Pancreas (tissue), 10 donors: ENCODE data around the gene TAT. TPM values are rescaled to one million over a fixed set of nuclear protein-coding genes. Genes with fewer than 3 reads are reported as not detected.
A peak's percentile ranks its signal among the peaks of the same experiment; 100 is the strongest.

Experiments
- ATAC-seq, 4 donors: fragments of 200-7000 bp; cut with Tn5 transposase; one replicate each; pipeline versions ENCODE4 v1.8.0 to v1.9.1; 2020; ENCODE audit warnings: mild to moderate bottlenecking in 4 of 4, moderate library complexity in 4 of 4
- DNase-seq, 6 donors: peaks; one replicate each; pipeline ENCODE4 v3.0.0-alpha.2; 2020
- FAIRE-seq: peaks from 2 replicates; lab custom pipeline; 2012; peaks lifted over from hg19 to GRCh38; lab: Jason Lieb, UNC
- H3K27ac ChIP-seq, 4 donors: fragments of 200-600 bp; sonication (generic); 1 replicate in 3 of 4; 2 replicates in 1 of 4; pipeline versions ENCODE4 v1.5.0 to v1.8.0; 2020
- H3K27me3 ChIP-seq, 4 donors: fragments of 200-600 bp; one replicate each; pipeline ENCODE4 v1.8.0; 2021
- H3K36me3 ChIP-seq, 3 donors: fragments of 200-600 bp; sonication (generic) in 1 of 3; one replicate each; pipeline versions ENCODE4 v1.5.0 to v1.8.0; 2020 to 2021
- H3K4me1 ChIP-seq, 3 donors: fragments of 200-600 bp; one replicate each; pipeline ENCODE4 v1.8.0; 2021
- H3K4me3 ChIP-seq, 4 donors: fragments of 200-600 bp; sonication (generic) in 2 of 4; one replicate each; pipeline versions ENCODE4 v1.5.0 to v1.8.0; 2020 to 2021
- H3K9me3 ChIP-seq, 4 donors: fragments of 200-600 bp; one replicate each; pipeline ENCODE4 v1.8.0; 2021
- WGBS, 2 donors: extraction: QIAGEN DNeasy Blood & Tissue Kit; methylation state at CpG; one replicate each; pipeline ENCODE4 v1.1.7; 2013; 5-methylcytosine and 5-hydroxymethylcytosine counted together
- intact Hi-C, 3 donors: fragments of 100-400 bp; cut with DNase I; formaldehyde crosslinking; loops; one replicate each; pipeline versions ENCODE4 v1.11.1 to v1.14.2; 2022
- polyA plus RNA-seq, 2 donors: library from polyadenylated mRNA; stranded (reverse); fragments of 200-250 nt; gene quantifications; one replicate each; pipeline ENCODE4 v1.2.3, GENCODE V29; 2013
- total RNA-seq, 6 donors: library from RNA; stranded (reverse); fragmentation: NEBNext Ultra II Directional in 4 of 6; extraction: Animal tissue kit (Norgen Biotek cat#: 25700) in 4 of 6; gene quantifications; one replicate each; pipeline versions ENCODE4 v1.2.1 to v1.2.4, GENCODE V29; 2021 to 2023
- TF ChIP-seq, protein P1 (sequence below), 4 donors: fragments of 200-600 bp; sonication (generic) in 3 of 4; IDR thresholded peaks; one replicate each; pipeline versions ENCODE4 v1.5.0 to v1.8.0; 2021; ENCODE audit warnings: antibody characterized with exemption in 4 of 4
- donor health status: healthy with polysubstance abuse.
- donor health status: DM: no; HTN: no; CAD: no; lungs with moderate emphysema.
- donor health status: DM: no; HTN: no; CAD: no.
- donor health status: control.
- donor health status: control.
- donor health status: Bipolar disorder and iron deficiency.
- donor health status: DM: yes; HTN: yes; CAD: no.
- donor health status: DM: no; HTN: no; CAD: no.
- donor health status: DM: no; HTN: no; CAD: no.
- donor health status: DM: yes; HTN: yes; CAD: no.

The TAT gene
- total and polyA plus RNA-seq, 8 donors, result 0.04 to 1.0 (median 0.12) TPM; not detected in 2

DNA sequence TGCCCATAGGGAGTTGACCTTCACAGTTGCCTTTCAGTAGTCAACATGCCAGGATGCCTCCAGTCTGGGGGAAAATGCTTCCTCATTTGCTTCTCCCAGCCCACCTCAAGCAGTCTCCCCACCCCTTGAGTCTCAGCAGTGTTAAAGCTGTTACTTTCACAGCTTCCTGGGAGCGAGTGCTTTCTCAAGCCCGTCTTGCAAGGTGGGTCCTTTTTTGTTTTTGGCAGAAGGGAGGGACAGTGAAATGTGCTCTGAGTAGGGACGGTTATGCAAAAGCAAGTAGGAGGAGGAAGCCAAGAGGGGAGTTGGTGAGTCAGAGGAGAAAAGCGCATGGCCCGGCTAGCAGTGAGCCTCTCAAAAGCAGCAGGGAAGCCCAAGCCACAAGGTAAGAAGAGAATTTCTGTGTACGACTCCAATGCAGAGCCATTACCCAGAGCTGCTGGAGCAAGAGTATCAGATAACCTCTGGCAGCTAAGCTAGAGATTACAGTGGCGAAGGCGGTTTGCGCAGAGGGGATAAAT, 50.7 kb downstream of the TAT start, which contains the start of gene CHST4:
Gene CHST4 (plus strand): TSS at position 316 of the 521 bp plus-strand sequence. CDS start 10,252 bp downstream, outside the sequence.
- WGBS, 2 donors, result 38 to 43% methylated on average over 9 of the region's 9 CpGs
- Histone ChIP-seq H3K27me3 (no peaks in the 10 kb centered on the region), H3K4me3 (peak within 1 kb of the TSS in 1 of 4 donors; percentile 20), H3K4me1 (no peaks in the 10 kb centered on the region), H3K36me3 (no peaks in the 10 kb centered on the region), H3K27ac (peak within 1 kb of the TSS in 2 of 4 donors; percentile 25 to 47), H3K9me3 (no peaks in the 10 kb centered on the region)
- ATAC-seq (peak in 3 of 4 donors; percentile 29 to 76 (median 67)), DNase-seq (no peak), FAIRE-seq (no peak)
- TF ChIP-seq, protein P1, sequence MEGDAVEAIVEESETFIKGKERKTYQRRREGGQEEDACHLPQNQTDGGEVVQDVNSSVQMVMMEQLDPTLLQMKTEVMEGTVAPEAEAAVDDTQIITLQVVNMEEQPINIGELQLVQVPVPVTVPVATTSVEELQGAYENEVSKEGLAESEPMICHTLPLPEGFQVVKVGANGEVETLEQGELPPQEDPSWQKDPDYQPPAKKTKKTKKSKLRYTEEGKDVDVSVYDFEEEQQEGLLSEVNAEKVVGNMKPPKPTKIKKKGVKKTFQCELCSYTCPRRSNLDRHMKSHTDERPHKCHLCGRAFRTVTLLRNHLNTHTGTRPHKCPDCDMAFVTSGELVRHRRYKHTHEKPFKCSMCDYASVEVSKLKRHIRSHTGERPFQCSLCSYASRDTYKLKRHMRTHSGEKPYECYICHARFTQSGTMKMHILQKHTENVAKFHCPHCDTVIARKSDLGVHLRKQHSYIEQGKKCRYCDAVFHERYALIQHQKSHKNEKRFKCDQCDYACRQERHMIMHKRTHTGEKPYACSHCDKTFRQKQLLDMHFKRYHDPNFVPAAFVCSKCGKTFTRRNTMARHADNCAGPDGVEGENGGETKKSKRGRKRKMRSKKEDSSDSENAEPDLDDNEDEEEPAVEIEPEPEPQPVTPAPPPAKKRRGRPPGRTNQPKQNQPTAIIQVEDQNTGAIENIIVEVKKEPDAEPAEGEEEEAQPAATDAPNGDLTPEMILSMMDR (IDR thresholded peaks at IDR 0.05), result no peak
- intact Hi-C loops, result no loop called here

DNA sequence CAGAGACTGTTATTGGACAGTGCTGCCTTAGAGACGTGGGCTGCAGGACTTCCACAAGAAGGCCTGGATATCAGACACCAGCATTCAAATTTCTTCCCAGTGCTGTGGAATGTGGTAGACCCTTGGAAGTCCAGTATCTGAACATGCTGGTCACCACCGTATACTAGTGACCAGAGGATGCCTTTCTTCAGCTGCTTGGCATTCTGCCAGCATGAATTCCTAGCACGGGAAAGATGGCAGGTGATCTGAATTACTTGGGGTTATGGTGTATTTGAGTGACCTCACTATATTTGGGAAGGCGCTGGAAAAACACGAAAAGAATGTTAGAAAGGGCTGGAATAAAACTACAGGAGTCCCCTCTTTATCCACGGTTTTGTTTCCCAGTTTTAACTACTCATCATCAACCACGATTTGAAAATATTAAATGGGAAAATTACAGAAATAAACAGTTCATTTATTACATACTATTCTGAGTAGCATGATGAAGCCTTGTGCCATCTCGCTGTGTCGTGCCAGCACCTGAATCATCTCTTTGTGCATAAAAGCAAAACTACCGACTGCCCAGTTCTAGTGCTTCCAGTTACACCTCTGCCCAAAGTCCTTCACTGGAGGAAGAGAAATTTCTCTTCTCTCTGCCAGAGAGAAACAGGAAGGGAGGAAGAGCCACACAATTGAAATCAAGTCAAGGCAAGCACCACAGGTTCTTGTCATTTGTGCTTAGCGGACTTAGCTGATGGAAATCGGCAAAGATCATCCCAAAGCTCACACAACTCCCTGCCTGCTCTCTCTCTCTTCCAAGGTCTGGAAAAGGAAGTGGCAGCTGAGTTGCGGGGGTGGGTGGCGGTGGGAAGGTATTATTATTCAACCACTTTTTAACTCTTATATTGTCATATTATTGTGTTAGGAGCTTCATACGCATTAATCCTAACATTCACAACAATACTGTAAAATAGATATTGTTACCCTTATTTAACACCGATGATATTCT, 52.0 kb downstream of the TAT start:
- TF ChIP-seq, protein P1 (IDR thresholded peaks at IDR 0.05), result no peak
- Histone ChIP-seq H3K27me3 (no peaks in the 10 kb centered on the region), H3K27ac (peak overlapping the region in 2 of 4 donors; percentile 14 to 25), H3K4me1 (no peaks in the 10 kb centered on the region), H3K36me3 (no peaks in the 10 kb centered on the region), H3K4me3 (no peak overlapping the region), H3K9me3 (no peaks in the 10 kb centered on the region)
- FAIRE-seq (no peak), DNase-seq (no peak), ATAC-seq (peak in 1 of 4 donors; percentile 47)
- WGBS, 2 donors, result 48 to 52% methylated on average over 16 of the region's 16 CpGs
- intact Hi-C loops, result no loop called here

DNA sequence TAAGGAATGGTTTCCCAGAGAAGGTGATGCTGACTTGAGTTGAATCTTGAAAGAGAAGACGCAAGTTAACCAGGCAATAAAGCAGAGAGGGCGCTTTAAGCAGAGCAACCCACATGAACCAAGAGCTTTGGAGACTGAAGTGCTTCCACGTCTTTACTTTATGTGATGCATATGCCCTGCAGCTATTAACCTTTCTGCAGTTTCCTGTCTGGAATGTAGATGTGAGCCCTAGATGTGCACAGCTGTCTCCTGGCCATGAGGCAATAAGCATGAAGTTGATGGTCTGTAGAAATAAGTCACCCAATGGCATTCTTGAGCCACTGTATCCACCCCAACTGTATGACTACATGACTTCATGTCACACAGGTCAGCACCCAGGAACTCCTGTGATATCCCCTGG, 56.3 kb downstream of the TAT start:
- no peaks in the 10 kb centered on the region for H3K36me3 ChIP-seq
- no peak overlapping the region for H3K4me3 ChIP-seq
- WGBS, 2 donors, result 74 to 81% methylated on average over 3 of the region's 3 CpGs
- no peaks in the 10 kb centered on the region for H3K27me3 ChIP-seq
- no peak for ATAC-seq
- intact Hi-C loops, result no loop called here
- H3K27ac ChIP-seq, result no peak overlapping the region
- TF ChIP-seq, protein P1 (IDR thresholded peaks at IDR 0.05), result no peak
- H3K9me3 ChIP-seq, result no peaks in the 10 kb centered on the region
- DNase-seq, result no peak
- FAIRE-seq, result no peak
- H3K4me1 ChIP-seq, result no peaks in the 10 kb centered on the region

Other genes with a start within 250 kb of the TAT start
- 1 to 10 TPM in 1 of 6 donors, under 1 TPM in 5; 0.13 to 2.5 (median 0.17) TPM for gene CALB2, start 218.4 kb downstream of the TAT start, total RNA-seq
- gene CALB2, start 218.4 kb downstream of the TAT start, polyA plus RNA-seq, result 1 to 10 TPM in 1 of 2 donors, under 1 TPM in 1; 0.49 to 1.9 TPM
- not detected for gene TLE7, start 135.0 kb downstream of the TAT start, total RNA-seq
- not detected for gene TLE7, start 135.0 kb downstream of the TAT start, polyA plus RNA-seq
- 1 to 10 TPM; 2.6 to 6.1 (median 4.0) TPM for gene ZNF23, start 114.8 kb downstream of the TAT start, total RNA-seq
- 10 to 100 TPM in 1 of 2 donors, 1 to 10 TPM in 1; 8.2 to 14.5 TPM for gene ZNF23, start 114.8 kb downstream of the TAT start, polyA plus RNA-seq
- 1 to 10 TPM; 3.6 to 7.3 (median 4.9) TPM for gene ZNF19, start 87.8 kb downstream of the TAT start, total RNA-seq
- 1 to 10 TPM; 2.9 to 6.1 TPM for gene ZNF19, start 87.8 kb downstream of the TAT start, polyA plus RNA-seq
- 10 to 100 TPM in 1 of 6 donors, 1 to 10 TPM in 5; 2.6 to 17.2 (median 5.3) TPM for gene CHST4, start 50.7 kb downstream of the TAT start, total RNA-seq
- gene CHST4, start 50.7 kb downstream of the TAT start, polyA plus RNA-seq, result 1 to 10 TPM; 5.8 to 7.8 TPM
- 10 to 100 TPM; 11.7 to 16.0 (median 14.1) TPM for gene MARVELD3, start 49.1 kb upstream of the TAT start, total RNA-seq
- gene MARVELD3, start 49.1 kb upstream of the TAT start, polyA plus RNA-seq, result 10 to 100 TPM in 1 of 2 donors, 1 to 10 TPM in 1; 9.7 to 11.6 TPM
- gene PHLPP2, start 147.6 kb upstream of the TAT start, total RNA-seq, result 1 to 10 TPM; 2.0 to 4.6 (median 3.1) TPM
- gene PHLPP2, start 147.6 kb upstream of the TAT start, polyA plus RNA-seq, result 1 to 10 TPM; 1.3 to 2.3 TPM
- gene AP1G1, start 231.7 kb upstream of the TAT start, total RNA-seq, result 10 to 100 TPM; 31.6 to 50.8 (median 39.8) TPM
- 10 to 100 TPM; 15.3 to 27.6 TPM for gene AP1G1, start 231.7 kb upstream of the TAT start, polyA plus RNA-seq